IPS DF 6.9 (cell line): ENCODE measurements around the gene TLR6.

Source experiments
- DNase-seq: peaks from one replicate; pipeline ENCODE4 v3.0.0-alpha.2; 2013; ENCODE audit warnings: low read depth, low spot score
- H3K27ac ChIP-seq: one replicate; pipeline ENCODE4 v1.5.1; 2013; ENCODE audit warnings: low read length, control low read depth
- H3K27me3 ChIP-seq: 2 replicates; pipeline ENCODE4 v1.6.1; 2013; ENCODE audit warnings: mild to moderate bottlenecking, low read length; ENCODE audit not compliant: control insufficient read depth, insufficient read depth
- H3K36me3 ChIP-seq: 2 replicates; pipeline ENCODE4 v1.6.1; 2013; ENCODE audit warnings: low read length; ENCODE audit not compliant: control insufficient read depth, insufficient read depth
- H3K4me1 ChIP-seq: 2 replicates; pipeline ENCODE4 v1.6.1; 2013; ENCODE audit warnings: low read length; ENCODE audit not compliant: control insufficient read depth, insufficient read depth
- H3K4me3 ChIP-seq: 2 replicates; pipeline ENCODE4 v1.5.1; 2013; ENCODE audit warnings: mild to moderate bottlenecking, low read length
- H3K9me3 ChIP-seq: 2 replicates; pipeline ENCODE4 v1.6.1; 2013; ENCODE audit warnings: low read length, inconsistent platforms; ENCODE audit not compliant: control insufficient read depth, insufficient read depth
- WGBS: extraction: QIAGEN DNeasy Blood & Tissue Kit; methylation state at CpG from one replicate; pipeline ENCODE4 v1.1.7; 2013; ENCODE audit warnings: mixed read lengths, missing lambda C conversion rate; ENCODE audit not compliant: insufficient read length, insufficient coverage; 5-methylcytosine and 5-hydroxymethylcytosine counted together

The TLR6 gene

GRCh38 chr4:38846015-38846414 lies 10.6 kb downstream of the TLR6 start:
- Histone ChIP-seq H3K27me3 (no peaks in the 10 kb centered on the region), H3K9me3 (no peaks in the 10 kb centered on the region; the same call in 1 of the 2 replicates), H3K36me3 (no peaks in the 10 kb centered on the region), H3K27ac (no peak overlapping the region), H3K4me3 (no peak overlapping the region), H3K4me1 (no peaks in the 10 kb centered on the region)
- WGBS: no CpG with 5 or more reads among the region's 3 CpGs
- DNase-seq: no peak

- H3K36me3 ChIP-seq: no peaks in the 10 kb centered on the region
- WGBS: no CpG with 5 or more reads among the region's 4 CpGs
- H3K9me3 ChIP-seq: no peaks in the 10 kb centered on the region; the same call in 1 of the 2 replicates
- H3K4me1 ChIP-seq: no peaks in the 10 kb centered on the region
- H3K27me3 ChIP-seq: no peaks in the 10 kb centered on the region
- no peak overlapping the region for H3K27ac ChIP-seq
- no peak for DNase-seq
- no peak overlapping the region for H3K4me3 ChIP-seq
Observed at GRCh38 chr4:38842994-38843393, 13.6 kb downstream of the TLR6 start.

GRCh38 chr4:38837849-38838248 lies 18.8 kb downstream of the TLR6 start:
- H3K36me3 ChIP-seq: no peaks in the 10 kb centered on the region
- no peaks in the 10 kb centered on the region for H3K27me3 ChIP-seq
- no peak overlapping the region for H3K4me3 ChIP-seq
- no peak overlapping the region for H3K27ac ChIP-seq
- no peaks in the 10 kb centered on the region for H3K9me3 ChIP-seq
- no CpG with 5 or more reads among the region's 2 CpGs for WGBS
- DNase-seq: no peak
- H3K4me1 ChIP-seq: no peaks in the 10 kb centered on the region

GRCh38 chr4:38837334-38837733 lies 19.3 kb downstream of the TLR6 start:
- H3K4me3 ChIP-seq: no peak overlapping the region
- H3K27me3 ChIP-seq: no peaks in the 10 kb centered on the region
- H3K27ac ChIP-seq: no peak overlapping the region
- no peak for DNase-seq
- no peaks in the 10 kb centered on the region for H3K36me3 ChIP-seq
- no peaks in the 10 kb centered on the region for H3K4me1 ChIP-seq
- H3K9me3 ChIP-seq: no peaks in the 10 kb centered on the region

- no CpG with 5 or more reads among the region's 4 CpGs for WGBS
- Histone ChIP-seq H3K36me3 (no peaks in the 10 kb centered on the region), H3K4me1 (no peaks in the 10 kb centered on the region), H3K9me3 (no peaks in the 10 kb centered on the region), H3K4me3 (no peak overlapping the region), H3K27me3 (no peaks in the 10 kb centered on the region), H3K27ac (no peak overlapping the region)
- no peak for DNase-seq
Observed at GRCh38 chr4:38834570-38834969, 22.0 kb downstream of the TLR6 start.

- Histone ChIP-seq H3K27ac (no peak overlapping the region), H3K36me3 (no peaks in the 10 kb centered on the region), H3K27me3 (no peaks in the 10 kb centered on the region), H3K4me1 (no peaks in the 10 kb centered on the region), H3K9me3 (no peaks in the 10 kb centered on the region), H3K4me3 (no peak overlapping the region)
- DNase-seq: no peak
- no CpG with 5 or more reads among the region's 7 CpGs for WGBS
Observed at GRCh38 chr4:38832624-38833528, 23.7 kb downstream of the TLR6 start.

GRCh38 chr4:38832206-38832605 lies 24.4 kb downstream of the TLR6 start:
- WGBS: no CpG with 5 or more reads among the region's 1 CpG
- no peaks in the 10 kb centered on the region for H3K9me3 ChIP-seq
- H3K27ac ChIP-seq: no peak overlapping the region

GRCh38 chr4:38831653-38832052 lies 25.0 kb downstream of the TLR6 start:
- no peak overlapping the region for H3K27ac ChIP-seq
- DNase-seq: no peak

More at GRCh38 chr4:38832206-38832605, 24.4 kb downstream of the TLR6 start:
- no peak for DNase-seq
- Histone ChIP-seq H3K4me1 (no peaks in the 10 kb centered on the region), H3K27me3 (no peaks in the 10 kb centered on the region), H3K36me3 (no peaks in the 10 kb centered on the region), H3K4me3 (no peak overlapping the region)

GRCh38 chr4:38829237-38829636 lies 27.4 kb downstream of the TLR6 start:
- Histone ChIP-seq H3K27ac (no peak overlapping the region), H3K36me3 (no peaks in the 10 kb centered on the region), H3K4me1 (no peaks in the 10 kb centered on the region), H3K9me3 (no peaks in the 10 kb centered on the region), H3K27me3 (no peaks in the 10 kb centered on the region), H3K4me3 (no peak overlapping the region)
- WGBS: no CpG with 5 or more reads among the region's 5 CpGs
- no peak for DNase-seq

More at GRCh38 chr4:38831653-38832052, 25.0 kb downstream of the TLR6 start:
- Histone ChIP-seq H3K27me3 (no peaks in the 10 kb centered on the region), H3K36me3 (no peaks in the 10 kb centered on the region), H3K9me3 (no peaks in the 10 kb centered on the region), H3K4me3 (no peak overlapping the region), H3K4me1 (no peaks in the 10 kb centered on the region)

- Histone ChIP-seq H3K9me3 (no peaks in the 10 kb centered on the region), H3K27me3 (no peaks in the 10 kb centered on the region), H3K27ac (no peak overlapping the region), H3K4me1 (no peaks in the 10 kb centered on the region), H3K36me3 (no peaks in the 10 kb centered on the region), H3K4me3 (no peak overlapping the region)
- no CpG with 5 or more reads among the region's 27 CpGs for WGBS
- no peak for DNase-seq
Observed at GRCh38 chr4:38823766-38824165, 32.9 kb downstream of the TLR6 start.

- Histone ChIP-seq H3K27me3 (no peaks in the 10 kb centered on the region), H3K4me3 (no peak overlapping the region), H3K36me3 (no peaks in the 10 kb centered on the region), H3K27ac (no peak overlapping the region), H3K4me1 (no peaks in the 10 kb centered on the region), H3K9me3 (no peaks in the 10 kb centered on the region)
- DNase-seq: no peak
- WGBS: no CpG with 5 or more reads among the region's 5 CpGs
Observed at GRCh38 chr4:38822748-38823303, 33.8 kb downstream of the TLR6 start.
